HL-60 (cell line): ENCODE data around the gene TOGARAM1.

Experiments used
- DNase-seq, 2 experiments: peaks; one replicate each; pipeline ENCODE4 v3.0.0-alpha.2; 2010 to 2020; ENCODE audit warnings: low read depth in 1 of 2, low spot score in 1 of 2
- H3K27ac ChIP-seq: fragments of 250-450 bp; sonication (Bioruptor Pico); replicated peaks from 2 replicates; pipeline ENCODE4 v1.5.1; 2020; ENCODE audit warnings: mild to moderate bottlenecking, moderate library complexity
- H3K27me3 ChIP-seq: fragments of 250-450 bp; sonication (Bioruptor Pico); 2 replicates; pipeline ENCODE4 v1.5.1; 2021; ENCODE audit warnings: mild to moderate bottlenecking, moderate library complexity; ENCODE audit not compliant: insufficient read depth, poor library complexity, severe bottlenecking
- H3K4me3 ChIP-seq: replicated peaks from 2 replicates; pipeline ENCODE4 v1.5.1; 2011; ENCODE audit warnings: mild to moderate bottlenecking, control low read depth, low read length; ENCODE audit not compliant: insufficient read depth
- GABPA ChIP-seq: IDR thresholded peaks from 2 replicates; pipeline ENCODE4 v1.6.1; 2012; ENCODE audit warnings: low read depth
- POLR2AphosphoS5 ChIP-seq: IDR thresholded peaks from 2 replicates; pipeline ENCODE4 v1.6.1; 2012; ENCODE audit warnings: low read depth
- SPI1 ChIP-seq: IDR thresholded peaks from 2 replicates; pipeline ENCODE4 v1.6.1; 2012; ENCODE audit warnings: low read depth, mild to moderate bottlenecking, borderline replicate concordance
- TF ChIP-seq, protein P1 (sequence below): IDR thresholded peaks from one replicate; pipeline ENCODE4 v1.5.1; 2011; ENCODE audit warnings: low read length, control low read depth, inconsistent platforms; ENCODE audit not compliant: insufficient read depth
- TF ChIP-seq, protein P2 (sequence below): IDR thresholded peaks from 2 replicates; pipeline ENCODE4 v1.6.1; 2012; ENCODE audit warnings: low read depth; ENCODE audit not compliant: insufficient replicate concordance

Gene TOGARAM1

GRCh38 chr14:44951051-44951450, 10.9 kb upstream of the TOGARAM1 start:
- no peaks in the 10 kb centered on the region for H3K27me3 ChIP-seq
- no peak overlapping the region for H3K4me3 ChIP-seq
- no peak overlapping the region for H3K27ac ChIP-seq
- TF ChIP-seq SPI1: no peak
- no peak for TF ChIP-seq POLR2AphosphoS5
- TF ChIP-seq, protein P1, sequence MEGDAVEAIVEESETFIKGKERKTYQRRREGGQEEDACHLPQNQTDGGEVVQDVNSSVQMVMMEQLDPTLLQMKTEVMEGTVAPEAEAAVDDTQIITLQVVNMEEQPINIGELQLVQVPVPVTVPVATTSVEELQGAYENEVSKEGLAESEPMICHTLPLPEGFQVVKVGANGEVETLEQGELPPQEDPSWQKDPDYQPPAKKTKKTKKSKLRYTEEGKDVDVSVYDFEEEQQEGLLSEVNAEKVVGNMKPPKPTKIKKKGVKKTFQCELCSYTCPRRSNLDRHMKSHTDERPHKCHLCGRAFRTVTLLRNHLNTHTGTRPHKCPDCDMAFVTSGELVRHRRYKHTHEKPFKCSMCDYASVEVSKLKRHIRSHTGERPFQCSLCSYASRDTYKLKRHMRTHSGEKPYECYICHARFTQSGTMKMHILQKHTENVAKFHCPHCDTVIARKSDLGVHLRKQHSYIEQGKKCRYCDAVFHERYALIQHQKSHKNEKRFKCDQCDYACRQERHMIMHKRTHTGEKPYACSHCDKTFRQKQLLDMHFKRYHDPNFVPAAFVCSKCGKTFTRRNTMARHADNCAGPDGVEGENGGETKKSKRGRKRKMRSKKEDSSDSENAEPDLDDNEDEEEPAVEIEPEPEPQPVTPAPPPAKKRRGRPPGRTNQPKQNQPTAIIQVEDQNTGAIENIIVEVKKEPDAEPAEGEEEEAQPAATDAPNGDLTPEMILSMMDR: no peak
- no peak for DNase-seq

GRCh38 chr14:44952391-44953110, 9.4 kb upstream of the TOGARAM1 start:
- no peak for DNase-seq
- TF ChIP-seq, protein P2, sequence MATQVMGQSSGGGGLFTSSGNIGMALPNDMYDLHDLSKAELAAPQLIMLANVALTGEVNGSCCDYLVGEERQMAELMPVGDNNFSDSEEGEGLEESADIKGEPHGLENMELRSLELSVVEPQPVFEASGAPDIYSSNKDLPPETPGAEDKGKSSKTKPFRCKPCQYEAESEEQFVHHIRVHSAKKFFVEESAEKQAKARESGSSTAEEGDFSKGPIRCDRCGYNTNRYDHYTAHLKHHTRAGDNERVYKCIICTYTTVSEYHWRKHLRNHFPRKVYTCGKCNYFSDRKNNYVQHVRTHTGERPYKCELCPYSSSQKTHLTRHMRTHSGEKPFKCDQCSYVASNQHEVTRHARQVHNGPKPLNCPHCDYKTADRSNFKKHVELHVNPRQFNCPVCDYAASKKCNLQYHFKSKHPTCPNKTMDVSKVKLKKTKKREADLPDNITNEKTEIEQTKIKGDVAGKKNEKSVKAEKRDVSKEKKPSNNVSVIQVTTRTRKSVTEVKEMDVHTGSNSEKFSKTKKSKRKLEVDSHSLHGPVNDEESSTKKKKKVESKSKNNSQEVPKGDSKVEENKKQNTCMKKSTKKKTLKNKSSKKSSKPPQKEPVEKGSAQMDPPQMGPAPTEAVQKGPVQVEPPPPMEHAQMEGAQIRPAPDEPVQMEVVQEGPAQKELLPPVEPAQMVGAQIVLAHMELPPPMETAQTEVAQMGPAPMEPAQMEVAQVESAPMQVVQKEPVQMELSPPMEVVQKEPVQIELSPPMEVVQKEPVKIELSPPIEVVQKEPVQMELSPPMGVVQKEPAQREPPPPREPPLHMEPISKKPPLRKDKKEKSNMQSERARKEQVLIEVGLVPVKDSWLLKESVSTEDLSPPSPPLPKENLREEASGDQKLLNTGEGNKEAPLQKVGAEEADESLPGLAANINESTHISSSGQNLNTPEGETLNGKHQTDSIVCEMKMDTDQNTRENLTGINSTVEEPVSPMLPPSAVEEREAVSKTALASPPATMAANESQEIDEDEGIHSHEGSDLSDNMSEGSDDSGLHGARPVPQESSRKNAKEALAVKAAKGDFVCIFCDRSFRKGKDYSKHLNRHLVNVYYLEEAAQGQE: no peak
- no peak for TF ChIP-seq GABPA
- TF ChIP-seq, protein P1: no peak
- no peak for TF ChIP-seq POLR2AphosphoS5
- no peak for TF ChIP-seq SPI1
- no peak overlapping the region for H3K27ac ChIP-seq

GRCh38 chr14:44954750-44955149, 7.2 kb upstream of the TOGARAM1 start:
- DNase-seq: no peak
- TF ChIP-seq, protein P2: no peak
- TF ChIP-seq POLR2AphosphoS5 (no peak), SPI1 (no peak), GABPA (no peak)
- TF ChIP-seq, protein P1: no peak
- Histone ChIP-seq H3K27me3 (no peaks in the 10 kb centered on the region), H3K27ac (no peak overlapping the region), H3K4me3 (no peak overlapping the region)

More at GRCh38 chr14:44952391-44953110, 9.4 kb upstream of the TOGARAM1 start:
- Histone ChIP-seq H3K27me3 (no peaks in the 10 kb centered on the region), H3K4me3 (no peak overlapping the region)

GRCh38 chr14:44955528-44955927, 6.5 kb upstream of the TOGARAM1 start:
- H3K27ac ChIP-seq: no peak overlapping the region
- no peak overlapping the region for H3K4me3 ChIP-seq
- H3K27me3 ChIP-seq: no peaks in the 10 kb centered on the region
- no peak for DNase-seq
- TF ChIP-seq POLR2AphosphoS5 (no peak), SPI1 (no peak)
- TF ChIP-seq, protein P2: no peak
- TF ChIP-seq, protein P1: no peak
